Nephron (organoid): ENCODE results near the gene VEGFA.

Source experiments
- H3K27ac Mint-ChIP-seq, 3 experiments: 2 replicates each; pipeline ENCODE4 v1.8.0; 2020; ENCODE audit warnings: mixed read lengths in 3 of 3, mild to moderate bottlenecking in 2 of 3, moderate library complexity in 1 of 3
- H3K27me3 Mint-ChIP-seq: 2 replicates; pipeline ENCODE4 v1.8.0; 2021; ENCODE audit warnings: low read depth, mild to moderate bottlenecking, moderate library complexity, mixed read lengths
- H3K36me3 Mint-ChIP-seq: 2 replicates; pipeline ENCODE4 v1.8.0; 2020; ENCODE audit warnings: low read depth, mixed read lengths
- H3K4me1 Mint-ChIP-seq: 2 replicates; pipeline ENCODE4 v1.8.0; 2020; ENCODE audit warnings: mixed read lengths
- H3K4me3 Mint-ChIP-seq, 3 experiments: 2 replicates each; pipeline ENCODE4 v1.8.0; 2020; ENCODE audit warnings: mild to moderate bottlenecking in 3 of 3, mixed read lengths in 3 of 3, moderate library complexity in 2 of 3
- H3K9me3 Mint-ChIP-seq: 2 replicates; pipeline ENCODE4 v1.8.0; 2020; ENCODE audit warnings: mixed read lengths
- TF ChIP-seq, protein P1 (sequence below), 3 experiments: fragments of 200-600 bp; sonication (generic); IDR thresholded peaks; one replicate each; pipeline ENCODE4 v1.5.0; 2021; ENCODE audit warnings: antibody characterized with exemption in 3 of 3; ENCODE audit not compliant: unreplicated experiment in 3 of 3

VEGFA gene

DNA sequence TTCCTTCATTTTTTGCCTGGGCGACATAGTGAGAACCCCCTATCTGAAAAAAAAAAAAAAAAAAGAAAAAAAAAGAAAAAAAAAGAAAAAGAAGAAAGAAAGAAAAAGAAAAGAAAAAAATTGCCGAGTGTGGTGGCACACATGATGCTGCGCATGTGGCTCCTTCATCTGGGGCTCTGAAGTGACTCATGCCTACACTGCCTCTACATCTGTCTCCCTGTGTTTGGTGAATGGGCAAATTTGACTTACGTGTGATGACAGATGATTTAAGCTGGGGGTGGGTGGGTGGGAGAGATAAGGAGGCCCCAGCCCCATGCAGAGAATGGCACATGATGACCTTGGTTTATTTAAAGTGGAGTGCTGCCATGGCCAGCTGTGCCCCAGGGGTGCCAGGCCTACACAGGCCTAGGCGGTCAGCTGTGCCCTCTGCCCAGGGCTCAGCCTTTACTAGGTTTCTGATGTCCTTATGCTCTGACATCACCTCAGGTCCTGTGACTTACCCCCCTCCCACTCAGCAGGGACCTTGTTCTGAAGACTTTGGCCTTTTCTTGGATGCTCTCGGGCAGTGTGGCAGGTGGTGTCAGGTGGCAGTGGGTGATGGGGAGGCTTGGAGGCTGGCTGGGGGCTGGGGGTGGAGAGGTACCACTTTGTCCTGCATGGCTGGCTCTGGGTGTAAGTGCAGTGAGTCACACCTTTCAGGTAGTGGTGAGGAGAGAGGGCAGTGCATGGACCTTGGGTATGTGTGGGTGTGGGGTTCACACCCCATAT, 41.1 kb downstream of the VEGFA start:
- H3K27me3 Mint-ChIP-seq = peaks cover 21% of the 10 kb centered on the region
- no peak overlapping the region for H3K27ac Mint-ChIP-seq
- TF ChIP-seq, protein P1, sequence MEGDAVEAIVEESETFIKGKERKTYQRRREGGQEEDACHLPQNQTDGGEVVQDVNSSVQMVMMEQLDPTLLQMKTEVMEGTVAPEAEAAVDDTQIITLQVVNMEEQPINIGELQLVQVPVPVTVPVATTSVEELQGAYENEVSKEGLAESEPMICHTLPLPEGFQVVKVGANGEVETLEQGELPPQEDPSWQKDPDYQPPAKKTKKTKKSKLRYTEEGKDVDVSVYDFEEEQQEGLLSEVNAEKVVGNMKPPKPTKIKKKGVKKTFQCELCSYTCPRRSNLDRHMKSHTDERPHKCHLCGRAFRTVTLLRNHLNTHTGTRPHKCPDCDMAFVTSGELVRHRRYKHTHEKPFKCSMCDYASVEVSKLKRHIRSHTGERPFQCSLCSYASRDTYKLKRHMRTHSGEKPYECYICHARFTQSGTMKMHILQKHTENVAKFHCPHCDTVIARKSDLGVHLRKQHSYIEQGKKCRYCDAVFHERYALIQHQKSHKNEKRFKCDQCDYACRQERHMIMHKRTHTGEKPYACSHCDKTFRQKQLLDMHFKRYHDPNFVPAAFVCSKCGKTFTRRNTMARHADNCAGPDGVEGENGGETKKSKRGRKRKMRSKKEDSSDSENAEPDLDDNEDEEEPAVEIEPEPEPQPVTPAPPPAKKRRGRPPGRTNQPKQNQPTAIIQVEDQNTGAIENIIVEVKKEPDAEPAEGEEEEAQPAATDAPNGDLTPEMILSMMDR (IDR thresholded peaks at IDR 0.05; ENCODE audit: unreplicated experiment in 3 of 3) = no peak
- H3K4me3 Mint-ChIP-seq = no peak overlapping the region
- no peaks in the 10 kb centered on the region for H3K9me3 Mint-ChIP-seq
- peaks cover 26% of the 10 kb centered on the region for H3K4me1 Mint-ChIP-seq
- no peaks in the 10 kb centered on the region for H3K36me3 Mint-ChIP-seq

DNA sequence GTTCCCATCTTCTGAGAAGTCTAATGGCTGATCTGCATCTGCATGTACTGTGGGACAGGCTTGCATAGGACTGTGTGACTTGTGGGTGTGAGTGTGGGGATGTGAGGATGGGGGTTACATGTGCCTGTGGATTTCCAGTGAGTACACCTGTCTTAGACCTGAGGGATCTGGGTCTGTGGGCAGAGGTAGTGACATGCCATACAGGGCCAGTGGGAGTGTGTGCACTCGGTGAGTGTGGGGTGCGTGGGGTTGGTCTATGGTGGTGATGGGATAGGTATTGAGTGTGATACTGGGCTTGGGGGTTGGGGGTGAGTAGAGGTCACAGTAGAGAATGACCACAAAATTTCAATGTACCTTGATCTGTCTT, 41.7 kb downstream of the VEGFA start:
- H3K4me3 Mint-ChIP-seq = no peak overlapping the region
- H3K36me3 Mint-ChIP-seq = no peaks in the 10 kb centered on the region
- H3K27ac Mint-ChIP-seq = no peak overlapping the region
- H3K9me3 Mint-ChIP-seq = no peaks in the 10 kb centered on the region
- TF ChIP-seq, protein P1 (IDR thresholded peaks at IDR 0.05; ENCODE audit: unreplicated experiment in 3 of 3) = no peak
- peaks cover 25% of the 10 kb centered on the region for H3K27me3 Mint-ChIP-seq
- H3K4me1 Mint-ChIP-seq = peaks cover 25% of the 10 kb centered on the region

DNA sequence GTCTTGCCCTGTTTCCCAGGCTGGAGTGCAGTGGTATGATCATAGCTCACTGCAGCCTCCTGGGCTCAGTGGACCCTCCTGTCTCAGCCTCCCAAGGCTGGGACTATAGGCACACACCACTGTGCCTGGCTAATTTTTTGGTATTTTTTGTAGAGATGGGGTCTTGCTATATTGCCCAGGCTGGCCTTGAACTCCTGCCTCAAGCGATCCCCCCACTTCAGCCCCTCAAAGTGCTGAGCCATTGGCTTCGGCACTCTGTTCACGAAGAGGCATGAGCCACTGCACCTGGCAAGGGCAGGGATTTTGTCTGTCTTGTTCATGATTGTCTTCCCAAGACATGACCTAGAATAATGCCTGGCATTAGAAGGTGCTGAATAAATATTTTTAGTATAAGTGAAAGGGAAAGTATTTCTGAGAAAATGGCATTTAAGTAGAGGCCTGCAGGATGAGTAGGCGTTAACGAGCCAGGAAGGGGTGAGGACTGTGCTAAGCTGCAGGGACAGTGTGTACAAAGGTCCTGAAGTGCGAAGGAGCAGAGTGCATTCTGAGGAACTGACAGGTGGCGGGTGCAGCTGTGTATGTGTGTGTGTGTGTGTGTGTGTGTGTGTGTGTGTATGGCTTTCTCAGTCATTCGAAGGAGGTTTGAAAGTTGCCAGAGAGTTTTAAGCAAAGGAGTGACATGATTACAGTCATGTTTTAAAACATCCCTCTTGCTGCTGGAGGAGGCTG, 43.0 kb downstream of the VEGFA start:
- no peaks in the 10 kb centered on the region for H3K9me3 Mint-ChIP-seq
- no peak overlapping the region for H3K4me3 Mint-ChIP-seq
- H3K36me3 Mint-ChIP-seq = no peaks in the 10 kb centered on the region
- TF ChIP-seq, protein P1 (IDR thresholded peaks at IDR 0.05; ENCODE audit: unreplicated experiment in 3 of 3) = no peak
- peaks cover 35% of the 10 kb centered on the region for H3K27me3 Mint-ChIP-seq
- H3K27ac Mint-ChIP-seq = peak overlapping the region in 2 of 3 experiments; percentile 8 to 76
- H3K4me1 Mint-ChIP-seq = peaks cover 12% of the 10 kb centered on the region

DNA sequence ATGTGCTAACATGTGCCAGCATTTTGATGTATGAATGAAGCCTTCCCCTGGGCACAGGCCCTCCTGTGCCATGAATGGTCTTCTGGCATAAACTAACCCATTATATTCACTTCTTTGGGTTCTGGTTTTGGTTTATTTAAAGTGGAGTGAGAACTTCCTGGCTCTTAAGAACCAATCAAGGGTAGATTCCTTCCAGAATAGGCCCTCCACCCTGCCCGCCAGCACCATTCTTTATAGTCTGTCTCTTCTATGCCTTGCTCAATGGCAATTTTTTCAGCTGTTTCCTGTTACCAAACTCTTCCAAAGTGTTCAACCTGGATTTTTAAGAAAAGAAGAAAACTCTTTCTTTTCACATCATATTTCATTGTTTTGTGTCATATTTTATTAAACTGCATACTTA, 44.1 kb downstream of the VEGFA start:
- Mint-ChIP-seq H3K4me1 (peaks cover 9% of the 10 kb centered on the region), H3K36me3 (no peaks in the 10 kb centered on the region), H3K9me3 (no peaks in the 10 kb centered on the region), H3K27me3 (peaks cover 35% of the 10 kb centered on the region), H3K27ac (no peak overlapping the region), H3K4me3 (no peak overlapping the region)
- TF ChIP-seq, protein P1 (IDR thresholded peaks at IDR 0.05; ENCODE audit: unreplicated experiment in 3 of 3) = no peak

DNA sequence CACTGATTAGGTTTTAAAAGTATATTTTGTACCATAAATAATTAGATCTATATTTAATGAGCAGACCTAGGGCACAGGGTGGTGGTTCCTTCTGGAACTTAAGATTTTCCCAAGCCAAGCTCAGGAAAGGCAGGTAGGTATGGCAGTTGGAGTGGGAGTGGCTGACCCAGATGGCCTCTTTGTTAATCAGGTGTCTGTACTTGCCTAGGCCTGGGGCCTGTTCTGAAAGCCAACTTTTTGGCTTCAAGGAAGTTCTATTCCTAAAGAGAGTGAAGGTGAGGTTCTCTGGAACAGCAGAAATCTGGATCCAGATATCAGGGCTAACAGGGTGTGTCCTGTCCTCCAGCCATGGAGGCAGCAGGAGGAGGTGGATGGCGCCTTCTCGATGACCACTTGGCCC, 44.9 kb downstream of the VEGFA start:
- TF ChIP-seq, protein P1 (IDR thresholded peaks at IDR 0.05; ENCODE audit: unreplicated experiment in 3 of 3) = no peak
- Mint-ChIP-seq H3K36me3 (no peaks in the 10 kb centered on the region), H3K4me1 (peaks cover 9% of the 10 kb centered on the region), H3K9me3 (no peaks in the 10 kb centered on the region), H3K27ac (no peak overlapping the region), H3K27me3 (peaks cover 35% of the 10 kb centered on the region), H3K4me3 (no peak overlapping the region)
